ENCODE data around the gene PLBD2.

The PLBD2 gene

DNA sequence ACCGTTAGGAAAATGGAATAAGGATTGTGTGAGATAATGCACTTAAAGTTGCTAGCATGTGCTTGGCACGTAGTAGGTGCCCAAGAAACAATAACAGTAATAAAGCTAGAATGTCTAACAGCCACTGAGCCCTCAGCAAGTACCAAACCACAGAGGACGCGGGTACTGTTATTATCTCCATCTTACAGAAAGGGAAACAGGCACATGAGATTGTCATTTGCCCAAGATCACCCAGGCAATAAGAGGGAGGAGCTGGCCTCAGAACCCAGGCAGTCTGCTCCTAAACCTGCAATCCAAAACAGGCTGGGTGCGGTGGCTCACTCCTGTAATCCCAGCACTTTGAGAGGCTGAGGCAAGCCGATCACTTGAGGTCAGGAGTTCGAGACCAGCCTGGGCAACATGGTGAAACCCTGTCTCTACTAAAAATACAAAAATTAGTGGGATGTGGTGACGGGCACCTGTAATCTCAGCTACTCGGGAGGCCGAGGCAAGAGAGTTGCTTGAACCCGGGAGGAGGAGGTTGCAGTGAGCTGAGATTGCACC lies 50.4 kb downstream of the PLBD2 start:
- TF ChIP-seq, protein P1, sequence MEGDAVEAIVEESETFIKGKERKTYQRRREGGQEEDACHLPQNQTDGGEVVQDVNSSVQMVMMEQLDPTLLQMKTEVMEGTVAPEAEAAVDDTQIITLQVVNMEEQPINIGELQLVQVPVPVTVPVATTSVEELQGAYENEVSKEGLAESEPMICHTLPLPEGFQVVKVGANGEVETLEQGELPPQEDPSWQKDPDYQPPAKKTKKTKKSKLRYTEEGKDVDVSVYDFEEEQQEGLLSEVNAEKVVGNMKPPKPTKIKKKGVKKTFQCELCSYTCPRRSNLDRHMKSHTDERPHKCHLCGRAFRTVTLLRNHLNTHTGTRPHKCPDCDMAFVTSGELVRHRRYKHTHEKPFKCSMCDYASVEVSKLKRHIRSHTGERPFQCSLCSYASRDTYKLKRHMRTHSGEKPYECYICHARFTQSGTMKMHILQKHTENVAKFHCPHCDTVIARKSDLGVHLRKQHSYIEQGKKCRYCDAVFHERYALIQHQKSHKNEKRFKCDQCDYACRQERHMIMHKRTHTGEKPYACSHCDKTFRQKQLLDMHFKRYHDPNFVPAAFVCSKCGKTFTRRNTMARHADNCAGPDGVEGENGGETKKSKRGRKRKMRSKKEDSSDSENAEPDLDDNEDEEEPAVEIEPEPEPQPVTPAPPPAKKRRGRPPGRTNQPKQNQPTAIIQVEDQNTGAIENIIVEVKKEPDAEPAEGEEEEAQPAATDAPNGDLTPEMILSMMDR (IDR thresholded peaks at IDR 0.05; ENCODE audit: insufficient read depth, missing control alignments): no peak
- no peak for DNase-seq (ENCODE audit: insufficient read length, low spot score)
- no peak for FAIRE-seq

DNA sequence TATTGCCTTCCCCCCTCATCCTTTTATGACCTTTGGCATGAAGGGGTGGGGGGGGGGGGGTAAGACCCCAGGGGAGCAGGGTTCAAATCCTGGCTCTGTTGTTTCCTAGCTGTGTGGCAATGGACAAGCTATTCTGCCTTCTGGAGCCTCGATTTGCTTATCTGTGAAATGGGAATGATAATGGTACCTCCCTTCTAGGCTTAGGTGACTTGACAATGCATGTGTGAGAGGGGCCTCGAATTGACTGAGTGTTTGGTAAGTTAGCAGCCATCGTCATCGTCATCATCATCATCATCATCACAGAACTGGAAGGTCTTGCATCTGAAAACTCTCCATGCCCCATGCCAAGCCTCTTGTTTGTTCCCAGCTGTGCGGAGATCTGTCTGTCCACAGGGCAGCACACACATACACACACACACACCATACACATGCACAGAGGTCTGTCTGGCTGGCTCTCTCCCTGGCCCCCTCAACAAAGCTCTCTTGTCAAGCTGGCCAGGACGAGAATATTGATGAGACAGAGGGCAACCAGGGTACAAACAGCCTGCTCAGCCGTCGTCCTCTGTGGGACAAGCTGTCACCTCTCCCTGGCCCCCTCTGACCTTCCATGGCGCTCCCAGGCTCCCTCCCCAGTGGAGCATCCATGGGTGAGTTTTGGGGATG lies 51.2 kb downstream of the PLBD2 start:
- TF ChIP-seq, protein P1 (IDR thresholded peaks at IDR 0.05; ENCODE audit: insufficient read depth, missing control alignments): no peak
- FAIRE-seq: no peak
- no peak for DNase-seq (ENCODE audit: insufficient read length, low spot score)

DNA sequence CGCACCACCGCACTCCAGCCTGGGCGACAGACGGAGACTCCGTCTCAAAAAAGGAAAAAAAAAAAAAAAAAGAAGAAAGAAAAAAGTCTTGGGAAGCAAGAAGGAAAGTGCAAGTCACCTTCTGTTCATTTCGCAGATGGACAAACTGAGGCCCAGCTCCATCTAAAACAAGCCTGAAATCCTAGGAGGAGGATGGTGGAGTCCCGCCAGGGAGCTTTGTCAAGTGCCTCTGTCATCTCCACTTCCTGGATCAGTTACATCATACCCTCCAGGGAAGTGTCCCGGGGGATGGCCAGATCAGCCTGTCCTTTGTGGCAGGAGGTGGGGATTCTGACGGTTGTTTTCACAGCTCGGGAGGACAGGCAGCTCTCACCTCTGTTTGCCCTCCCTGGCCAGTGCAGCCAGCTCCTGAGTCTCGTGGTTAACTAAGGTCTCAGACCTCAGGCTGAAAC lies 55.1 kb downstream of the PLBD2 start:
- FAIRE-seq (no peak), DNase-seq (ENCODE audit: insufficient read length, low spot score) (no peak)
- TF ChIP-seq, protein P1 (IDR thresholded peaks at IDR 0.05; ENCODE audit: insufficient read depth, missing control alignments): no peak

DNA sequence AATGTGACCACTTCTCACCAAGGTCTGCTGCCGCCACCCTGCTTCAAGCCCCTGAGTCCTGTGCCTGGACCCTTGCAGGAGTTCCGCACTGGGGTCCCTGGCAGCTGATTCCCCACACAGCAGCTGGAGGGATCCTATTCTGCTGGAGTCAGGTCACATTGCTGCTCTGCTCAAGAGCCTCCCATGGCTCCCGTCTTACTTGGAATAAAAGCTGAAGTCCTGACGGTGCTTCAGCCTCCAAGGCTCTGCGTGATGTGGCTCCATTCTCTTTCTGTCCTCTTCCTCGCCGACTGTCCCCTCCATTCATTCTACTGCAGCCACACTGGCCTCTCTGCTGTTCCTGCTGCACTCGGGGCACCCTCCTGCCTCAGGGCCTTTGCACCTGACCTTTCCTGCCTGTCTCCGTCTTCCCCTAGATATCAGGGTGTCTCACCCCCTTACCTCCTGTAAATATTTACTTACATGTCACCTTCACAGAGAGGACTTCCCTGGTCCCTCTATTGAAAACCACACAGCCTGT lies 56.2 kb downstream of the PLBD2 start:
- FAIRE-seq (no peak), DNase-seq (ENCODE audit: insufficient read length, low spot score) (no peak)
- TF ChIP-seq, protein P1 (IDR thresholded peaks at IDR 0.05; ENCODE audit: insufficient read depth, missing control alignments): no peak

DNA sequence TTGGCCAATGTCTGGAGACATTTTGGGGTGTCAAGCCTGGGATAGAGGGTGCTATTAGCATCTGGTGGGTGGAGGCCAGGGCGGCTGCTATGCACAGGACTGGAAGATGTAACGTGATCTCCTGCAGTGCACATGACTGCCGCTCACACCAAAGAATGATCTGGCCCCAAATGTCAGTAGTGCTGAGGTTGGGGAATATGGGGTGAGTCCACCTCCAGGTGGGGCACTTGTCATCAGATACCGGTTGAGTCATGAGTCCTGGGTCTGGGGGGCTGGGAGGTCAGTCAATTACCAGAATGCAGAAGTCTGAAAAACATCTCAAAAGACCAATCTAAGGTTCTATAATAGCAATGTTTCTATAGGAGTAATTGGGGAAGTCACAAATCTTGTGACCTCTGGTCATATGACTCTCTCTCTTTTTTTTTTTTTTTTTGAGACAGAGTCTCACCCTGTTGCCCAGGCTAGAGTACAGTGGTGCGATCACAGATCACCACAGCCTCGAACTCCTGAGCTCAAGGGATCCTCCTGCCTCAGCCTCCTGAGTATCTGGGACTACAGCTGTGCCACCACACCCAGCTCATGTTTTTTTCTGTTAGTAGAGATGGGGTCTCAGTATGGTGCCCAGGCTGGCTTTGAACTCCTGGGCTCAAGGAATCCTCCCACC lies 57.8 kb downstream of the PLBD2 start:
- DNase-seq (ENCODE audit: insufficient read length, low spot score) (no peak), FAIRE-seq (no peak)
- TF ChIP-seq, protein P1 (IDR thresholded peaks at IDR 0.05; ENCODE audit: insufficient read depth, missing control alignments): no peak

DNA sequence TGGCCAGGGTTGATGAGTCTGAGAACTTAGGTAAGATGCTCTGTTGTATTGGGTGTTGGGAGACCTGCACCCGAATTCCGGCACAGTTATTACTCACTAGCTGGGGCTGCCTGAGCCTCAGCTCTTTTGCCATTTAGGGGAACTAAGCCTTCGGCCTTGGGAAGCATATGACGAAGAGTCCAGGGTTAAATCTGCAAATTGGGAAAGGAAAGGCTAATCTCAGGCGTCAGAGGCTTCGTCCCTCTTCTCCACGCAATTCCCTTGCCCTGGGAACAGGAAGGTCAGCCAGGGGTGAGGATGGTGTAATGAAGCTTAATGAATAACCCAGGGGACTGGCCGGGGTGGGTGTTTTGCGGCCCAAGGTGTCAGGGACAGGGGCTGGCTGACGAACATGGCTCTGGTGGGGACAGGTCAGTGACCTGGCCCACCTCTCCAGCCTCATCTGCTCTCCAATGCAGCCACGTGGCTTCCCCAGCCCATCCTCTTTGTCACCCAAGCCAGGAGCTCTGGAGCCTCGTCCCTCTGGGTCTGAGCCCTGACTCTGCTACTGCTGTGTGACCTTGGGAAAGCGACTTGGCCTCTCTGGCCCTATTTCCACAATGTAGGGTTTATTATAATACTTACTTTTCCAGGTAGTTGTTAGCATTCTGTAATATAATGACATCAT lies 60.0 kb downstream of the PLBD2 start:
- no peak for FAIRE-seq

More for the DNA sequence above, 60.0 kb downstream of the PLBD2 start:
- no peak for DNase-seq (ENCODE audit: insufficient read length, low spot score)
- TF ChIP-seq, protein P1 (IDR thresholded peaks at IDR 0.05; ENCODE audit: insufficient read depth, missing control alignments): no peak
